ENCODE measurements around the gene CXCL12.

The CXCL12 gene

DNA sequence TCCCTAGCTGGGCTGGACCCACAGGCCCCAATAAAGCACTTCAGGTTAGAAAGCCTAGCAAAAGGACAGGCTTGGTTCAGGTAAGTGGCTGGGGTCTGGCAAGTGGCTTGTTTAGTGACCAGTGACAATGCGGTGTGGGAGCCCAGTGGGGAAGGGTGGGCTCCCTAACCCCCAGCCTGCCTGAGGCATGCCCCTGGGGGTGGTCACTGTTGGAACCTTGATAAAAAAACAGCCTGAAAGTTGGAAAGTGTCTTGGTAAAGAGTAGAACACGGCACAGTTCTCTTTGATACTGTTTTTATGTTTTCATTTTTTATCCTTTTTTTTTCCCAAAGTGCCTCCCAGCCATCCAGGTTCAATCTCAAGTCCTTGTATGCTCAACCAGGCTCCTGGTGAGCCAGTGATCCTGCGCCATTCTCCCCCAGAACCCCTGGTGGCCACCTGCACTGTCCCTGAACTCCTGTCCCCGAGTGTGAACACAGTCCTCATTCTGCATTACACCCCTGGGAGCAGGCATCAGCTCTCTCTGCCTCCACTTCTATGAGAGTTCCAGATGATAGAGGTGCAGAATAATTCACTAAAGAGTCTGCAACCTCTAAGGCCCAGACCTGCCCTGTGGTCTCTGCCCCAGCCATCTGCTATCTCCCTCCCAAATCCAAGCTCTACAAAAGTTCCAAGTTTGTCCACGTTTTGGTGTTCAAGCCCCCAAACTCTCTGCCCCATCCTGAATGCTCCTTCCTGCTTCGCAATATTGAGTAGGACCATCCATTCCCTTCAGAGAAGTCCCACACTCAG lies 15.0 kb upstream of the CXCL12 start:
- TF ChIP-seq, protein P1, sequence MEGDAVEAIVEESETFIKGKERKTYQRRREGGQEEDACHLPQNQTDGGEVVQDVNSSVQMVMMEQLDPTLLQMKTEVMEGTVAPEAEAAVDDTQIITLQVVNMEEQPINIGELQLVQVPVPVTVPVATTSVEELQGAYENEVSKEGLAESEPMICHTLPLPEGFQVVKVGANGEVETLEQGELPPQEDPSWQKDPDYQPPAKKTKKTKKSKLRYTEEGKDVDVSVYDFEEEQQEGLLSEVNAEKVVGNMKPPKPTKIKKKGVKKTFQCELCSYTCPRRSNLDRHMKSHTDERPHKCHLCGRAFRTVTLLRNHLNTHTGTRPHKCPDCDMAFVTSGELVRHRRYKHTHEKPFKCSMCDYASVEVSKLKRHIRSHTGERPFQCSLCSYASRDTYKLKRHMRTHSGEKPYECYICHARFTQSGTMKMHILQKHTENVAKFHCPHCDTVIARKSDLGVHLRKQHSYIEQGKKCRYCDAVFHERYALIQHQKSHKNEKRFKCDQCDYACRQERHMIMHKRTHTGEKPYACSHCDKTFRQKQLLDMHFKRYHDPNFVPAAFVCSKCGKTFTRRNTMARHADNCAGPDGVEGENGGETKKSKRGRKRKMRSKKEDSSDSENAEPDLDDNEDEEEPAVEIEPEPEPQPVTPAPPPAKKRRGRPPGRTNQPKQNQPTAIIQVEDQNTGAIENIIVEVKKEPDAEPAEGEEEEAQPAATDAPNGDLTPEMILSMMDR (IDR thresholded peaks at IDR 0.05; ENCODE audit: low read depth, low read length) = no peak
- no peak overlapping the region for H3K4me3 ChIP-seq (ENCODE audit: low read depth, low read length)

- TF ChIP-seq, protein P1 (IDR thresholded peaks at IDR 0.05; ENCODE audit: low read depth, low read length) = no peak
- H3K4me3 ChIP-seq (ENCODE audit: low read depth, low read length) = no peak overlapping the region
These were observed 14.1 kb upstream of the CXCL12 start for GRCh38 chr10:44398747-44399658.

DNA sequence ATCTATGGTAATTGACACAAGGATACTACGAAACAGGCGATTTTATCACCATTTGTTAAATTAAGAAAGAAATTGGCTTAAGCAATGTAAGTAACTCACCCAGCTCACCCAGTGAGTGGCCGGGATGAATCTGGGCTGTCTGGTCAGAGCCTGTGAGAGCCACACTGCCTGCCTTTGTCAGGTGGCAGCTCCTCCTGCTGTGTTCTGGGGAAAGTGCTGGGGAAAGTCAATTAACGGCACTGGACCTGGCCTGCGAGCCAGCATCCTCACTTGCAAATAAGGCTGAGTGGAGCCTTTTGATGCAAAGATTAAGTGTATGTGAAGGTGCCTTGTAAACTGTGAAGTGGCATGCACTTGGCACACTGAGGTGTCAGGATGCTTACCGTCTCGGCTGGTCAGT lies 13.4 kb upstream of the CXCL12 start:
- no peak overlapping the region for H3K4me3 ChIP-seq (ENCODE audit: low read depth, low read length)
- TF ChIP-seq, protein P1 (IDR thresholded peaks at IDR 0.05; ENCODE audit: low read depth, low read length) = no peak

DNA sequence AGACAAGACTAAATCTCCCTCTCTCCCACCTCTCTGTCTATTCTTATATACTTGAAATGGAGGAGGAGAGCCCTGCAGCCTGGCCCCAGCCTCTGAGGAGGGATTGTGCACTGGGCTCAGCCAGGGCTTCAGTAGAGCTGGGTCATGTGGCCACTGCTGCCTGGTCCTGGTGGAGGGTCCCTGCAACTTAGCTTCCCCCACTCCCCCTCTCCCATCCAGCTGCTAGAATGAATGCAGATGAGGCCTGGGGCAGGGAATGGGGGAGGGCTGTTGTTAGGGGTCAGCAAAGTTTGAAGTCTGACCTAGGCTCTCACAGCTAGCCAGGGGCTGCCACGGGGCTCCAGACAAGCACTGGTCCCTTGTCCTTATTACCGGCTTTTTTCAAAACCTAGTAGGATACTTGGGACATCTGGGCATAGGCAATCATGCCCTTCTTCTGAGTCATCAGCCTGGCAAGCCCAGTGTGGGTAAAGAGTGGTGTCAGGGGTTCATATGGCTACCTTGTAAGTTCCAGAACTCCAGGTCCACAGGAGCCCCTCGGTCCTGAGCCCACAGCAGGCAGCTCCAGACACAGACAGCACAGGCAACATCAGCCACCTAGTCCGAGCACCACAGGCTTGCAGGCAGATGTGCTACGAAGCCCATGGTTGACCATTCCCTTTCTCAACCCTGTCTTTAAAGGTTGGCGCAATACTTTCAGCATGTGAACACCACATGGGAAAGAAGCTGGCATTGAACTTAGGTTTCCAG lies 12.8 kb upstream of the CXCL12 start:
- TF ChIP-seq, protein P1 (IDR thresholded peaks at IDR 0.05; ENCODE audit: low read depth, low read length) = no peak
- H3K4me3 ChIP-seq (ENCODE audit: low read depth, low read length) = no peak overlapping the region

GRCh38 chr10:44396671-44397191 lies 11.8 kb upstream of the CXCL12 start:
- TF ChIP-seq, protein P1 (IDR thresholded peaks at IDR 0.05; ENCODE audit: low read depth, low read length) = no peak
- H3K4me3 ChIP-seq (ENCODE audit: low read depth, low read length) = no peak overlapping the region

DNA sequence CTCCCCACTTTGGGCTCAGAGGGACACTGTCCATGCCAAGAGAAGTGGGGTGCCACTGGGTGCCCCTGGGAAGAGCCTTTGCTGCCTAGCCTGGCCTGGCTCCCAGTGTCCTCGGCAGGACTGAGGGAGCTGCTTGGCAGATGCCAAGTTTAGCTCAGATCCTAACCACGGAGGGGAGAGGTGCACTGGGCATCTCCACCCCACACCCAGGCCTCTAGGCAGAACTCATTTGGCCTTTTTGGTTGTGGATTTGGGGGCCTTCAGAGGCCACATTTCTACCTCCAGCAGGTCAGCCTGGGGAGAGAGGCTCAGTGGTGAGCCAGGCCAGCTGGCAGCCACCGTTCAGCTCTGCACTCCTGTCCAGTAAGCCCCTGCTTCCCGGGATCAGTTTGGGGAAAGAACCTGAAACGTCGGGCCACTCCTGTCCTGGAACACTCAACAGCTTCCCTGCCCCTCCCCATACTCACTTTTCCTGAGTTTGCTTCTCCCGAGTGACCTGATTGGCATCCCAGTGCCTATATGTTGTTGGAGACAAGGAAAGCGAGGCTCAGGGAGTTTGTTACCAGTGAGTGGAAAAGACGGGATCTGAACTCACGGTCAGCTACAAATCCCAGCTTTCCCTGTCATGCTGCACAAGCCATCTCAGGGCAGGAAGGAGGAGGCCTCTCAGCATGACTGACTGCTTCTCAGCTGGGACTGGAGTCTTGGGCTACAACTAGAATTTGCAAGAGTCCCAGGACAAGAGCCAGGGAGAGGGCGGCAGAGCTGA lies 11.2 kb upstream of the CXCL12 start:
- no peak overlapping the region for H3K4me3 ChIP-seq (ENCODE audit: low read depth, low read length)
- TF ChIP-seq, protein P1 (IDR thresholded peaks at IDR 0.05; ENCODE audit: low read depth, low read length) = no peak

Data from WI38 (cell line).